Ovary (tissue), 1 donor: ENCODE data around the gene PDE4DIP.
"Not testable (repeated sequence)": the region's sequence is repeated elsewhere in the genome, so short reads cannot be mapped to it uniquely, and the experiment has no call there.

Experiments
- EP300 ChIP-seq: sonication (generic); formaldehyde crosslinking; IDR thresholded peaks from one replicate; pipeline ENCODE4 v1.6.1; 2017; ENCODE audit warnings: antibody characterized with exemption
- POLR2A ChIP-seq: fragments of 450-650 bp; IDR thresholded peaks from one replicate; pipeline ENCODE4 v1.6.1; 2017; ENCODE audit warnings: antibody characterized with exemption, mild to moderate bottlenecking, moderate library complexity

GRCh38 chr1:148929253-148929652 lies 85.0 kb downstream of the PDE4DIP start:
- TF ChIP-seq EP300, POLR2A: not testable (repeated sequence)
